Keratinocyte (primary cell): ENCODE measurements around the gene HELZ. TPM values are rescaled to one million over a fixed set of nuclear protein-coding genes. Genes with fewer than 3 reads are reported as not detected.

ENCODE experiments used
- DNase-seq: peaks from one replicate; pipeline ENCODE4 v3.0.0-alpha.2; 2011; ENCODE audit warnings: low read depth, missing footprints, low spot score
- FAIRE-seq: peaks from 2 replicates; lab custom pipeline; 2011; peaks lifted over from hg19 to GRCh38; lab: Jason Lieb, UNC
- H2AFZ ChIP-seq: 2 replicates; pipeline ENCODE4 v1.6.0; 2012; ENCODE audit warnings: low read length, control low read depth, inconsistent platforms; ENCODE audit not compliant: control insufficient read depth
- H3K27ac ChIP-seq: 2 replicates; pipeline ENCODE4 v1.5.1; 2011; ENCODE audit warnings: low read length; ENCODE audit not compliant: control insufficient read depth, insufficient read depth
- H3K27me3 ChIP-seq: 3 replicates; pipeline ENCODE4 v1.6.0; 2011; ENCODE audit warnings: low read length; ENCODE audit not compliant: control insufficient read depth, insufficient read depth; ENCODE audit errors: extremely low read depth
- H3K36me3 ChIP-seq, 2 experiments: 2 replicates in 1 of 2; 3 replicates in 1 of 2; pipeline ENCODE4 v1.5.1; 2011; ENCODE audit warnings: low read length in 2 of 2, mild to moderate bottlenecking in 1 of 2; ENCODE audit not compliant: control insufficient read depth in 2 of 2, insufficient read depth in 2 of 2; ENCODE audit errors: extremely low read depth in 1 of 2
- H3K4me1 ChIP-seq: 3 replicates; pipeline ENCODE4 v1.5.1; 2011; ENCODE audit warnings: low read length; ENCODE audit not compliant: control insufficient read depth, insufficient read depth; ENCODE audit errors: extremely low read depth
- H3K4me2 ChIP-seq: 3 replicates; pipeline ENCODE4 v1.6.0; 2011; ENCODE audit warnings: low read depth, low read length; ENCODE audit not compliant: control insufficient read depth, insufficient read depth; ENCODE audit errors: extremely low read depth
- H3K4me3 ChIP-seq, 3 experiments: fragments of 200-600 bp in 1 of 3; sonication (generic) in 1 of 3; 2 replicates in 2 of 3; 3 replicates in 1 of 3; pipeline ENCODE4 v1.5.1; 2011 to 2016; ENCODE audit warnings: low read length in 3 of 3, mild to moderate bottlenecking in 3 of 3, control low read depth in 2 of 3, inconsistent platforms in 1 of 3, low read depth in 1 of 3, mixed read lengths in 1 of 3, mixed run types in 1 of 3, moderate library complexity in 1 of 3; ENCODE audit not compliant: control insufficient read depth in 2 of 3, insufficient read depth in 2 of 3; ENCODE audit errors: extremely low read depth in 1 of 3
- H3K79me2 ChIP-seq: 2 replicates; pipeline ENCODE4 v1.6.0; 2012; ENCODE audit warnings: low read length; ENCODE audit not compliant: control insufficient read depth, insufficient read depth
- H3K9ac ChIP-seq: 3 replicates; pipeline ENCODE4 v1.6.0; 2011; ENCODE audit warnings: low read length; ENCODE audit not compliant: control insufficient read depth, insufficient read depth; ENCODE audit errors: extremely low read depth
- H3K9me1 ChIP-seq: 3 replicates; pipeline ENCODE4 v1.6.0; 2011; ENCODE audit warnings: low read length; ENCODE audit not compliant: control insufficient read depth, insufficient read depth; ENCODE audit errors: extremely low read depth
- H3K9me3 ChIP-seq: 2 replicates; pipeline ENCODE4 v1.5.1; 2012; ENCODE audit warnings: low read depth, low read length; ENCODE audit not compliant: control insufficient read depth
- H4K20me1 ChIP-seq: 3 replicates; pipeline ENCODE4 v1.6.0; 2011; ENCODE audit warnings: low read length; ENCODE audit not compliant: control insufficient read depth, insufficient read depth; ENCODE audit errors: extremely low read depth
- CTCF ChIP-seq, 3 experiments: IDR thresholded peaks in 1 of 3; conservative IDR thresholded peaks in 1 of 3; optimal IDR thresholded peaks in 1 of 3; 2 replicates in 2 of 3; 3 replicates in 1 of 3; pipeline versions ENCODE3 to v1.5.1; 2011; ENCODE audit warnings: low read length in 3 of 3, mild to moderate bottlenecking in 3 of 3, moderate library complexity in 2 of 3, control low read depth in 1 of 3, inconsistent platforms in 1 of 3; ENCODE audit not compliant: insufficient read depth in 2 of 3; ENCODE audit errors: extremely low read depth in 1 of 3
- EZH2 ChIP-seq: IDR thresholded peaks from one replicate; pipeline ENCODE4 v1.6.1; 2012; ENCODE audit warnings: inconsistent platforms, mild to moderate bottlenecking, low read length, moderate library complexity
- dilution Hi-C: fragments of 300-500 bp; cut with MboI; formaldehyde crosslinking; loops from one replicate; pipeline ENCODE4 v1.7.0; 2020; ENCODE audit warnings: low sequenced_read_pairs; ENCODE audit not compliant: extremely low pct_ligation_motif_present
- polyA plus RNA-seq, 5 experiments: library from polyadenylated mRNA; depleted of rRNA in 3 of 5; stranded (reverse) in 3 of 5; stranded (forward) in 1 of 5; unstranded in 1 of 5; fragments of >200 nt; gene quantifications; 1 replicate in 1 of 5; 2 replicates in 3 of 5; 3 replicates in 1 of 5; pipeline versions ENCODE4 v1.2.1 to v1.2.3, GENCODE V29; 2011 to 2012; ENCODE audit warnings: missing spikeins in 2 of 5, low read depth in 1 of 5, low replicate concordance in 1 of 5

HELZ gene
- polyA plus RNA-seq, 1 donor (not counting 4 experiments of a cell fraction or from before 2014, with no cell fraction given), result 18.2 TPM

- Histone ChIP-seq H3K4me2 (no peak overlapping the region), H3K27ac (no peak overlapping the region), H2AFZ (no peak overlapping the region), H3K27me3 (no peaks in the 10 kb centered on the region), H3K4me1 (no peaks in the 10 kb centered on the region), H3K9me1 (no peaks in the 10 kb centered on the region), H4K20me1 (no peaks in the 10 kb centered on the region), H3K79me2 (no peaks in the 10 kb centered on the region), H3K36me3 (peaks cover 10 to 17% of the 10 kb centered on the region in 2 experiments), H3K9ac (no peak overlapping the region), H3K4me3 (no peak overlapping the region), H3K9me3 (no peaks in the 10 kb centered on the region)
- DNase-seq (no peak), FAIRE-seq (no peak)
- TF ChIP-seq EZH2, result no peak
- TF ChIP-seq CTCF (optimal IDR thresholded peaks at IDR 0.05 in 1 of 3, IDR thresholded peaks at IDR 0.05 in 1 of 3, conservative IDR thresholded peaks at IDR 0.05 in 1 of 3; ENCODE audit: extremely low read depth in 1 of 3, insufficient read depth in 2 of 3, low read length in 3 of 3), result no peak
- dilution Hi-C loops, result no loop called here
These were observed 129.6 kb downstream of the HELZ start for GRCh38 chr17:67115401-67115800.

- no peak overlapping the region for H3K27ac ChIP-seq
- no peaks in the 10 kb centered on the region for H3K27me3 ChIP-seq
- H2AFZ ChIP-seq, result no peak overlapping the region
- FAIRE-seq, result no peak
- H3K4me2 ChIP-seq, result no peak overlapping the region
- DNase-seq, result no peak
- H3K9ac ChIP-seq, result no peak overlapping the region
- no peaks in the 10 kb centered on the region for H3K4me1 ChIP-seq
- no peak overlapping the region for H3K4me3 ChIP-seq
- no peaks in the 10 kb centered on the region for H3K79me2 ChIP-seq
- TF ChIP-seq EZH2, result no peak
- TF ChIP-seq CTCF (optimal IDR thresholded peaks at IDR 0.05 in 1 of 3, IDR thresholded peaks at IDR 0.05 in 1 of 3, conservative IDR thresholded peaks at IDR 0.05 in 1 of 3; ENCODE audit: extremely low read depth in 1 of 3, insufficient read depth in 2 of 3, low read length in 3 of 3), result no peak
- H4K20me1 ChIP-seq, result no peaks in the 10 kb centered on the region
- H3K9me3 ChIP-seq, result no peaks in the 10 kb centered on the region
- dilution Hi-C loops, result no loop called here
- H3K36me3 ChIP-seq, result peaks cover 17 to 19% of the 10 kb centered on the region in 2 experiments
- H3K9me1 ChIP-seq, result no peaks in the 10 kb centered on the region
These were observed 131.5 kb downstream of the HELZ start for GRCh38 chr17:67113486-67113885.
